Cardiac septum (tissue), 1 donor: ENCODE data around the gene MEF2C. TPM values are rescaled to one million over a fixed set of nuclear protein-coding genes. Genes with fewer than 3 reads are reported as not detected.

ENCODE experiments used
- DNase-seq: peaks from one replicate; pipeline ENCODE4 v3.0.0-alpha.2; 2020; ENCODE audit warnings: low spot score
- intact Hi-C: fragments of 100-400 bp; cut with DNase I; formaldehyde crosslinking; loops from one replicate; pipeline ENCODE4 v1.14.0; 2022
- total RNA-seq: library from RNA; stranded (reverse); fragmentation: NEBNext Ultra II Directional; extraction: Animal tissue kit (Norgen Biotek cat#: 25700); gene quantifications from one replicate; pipeline ENCODE4 v1.2.1, GENCODE V29; 2021
- donor health status: DM: no; HTN: no; CAD: no.

The MEF2C gene
- total RNA-seq, 1 donor from 2014 or later = 64.6 TPM

- intact Hi-C loops = no loop called here
- DNase-seq = no peak
Observed at GRCh38 chr5:88778736-88779135, 104.2 kb downstream of the MEF2C start.

- intact Hi-C loops = no loop called here
- no peak for DNase-seq
Observed at GRCh38 chr5:88776692-88777091, 106.3 kb downstream of the MEF2C start.

GRCh38 chr5:88772831-88773230 lies 110.2 kb downstream of the MEF2C start:
- intact Hi-C loops = no loop called here
- no peak for DNase-seq

- no peak for DNase-seq
- intact Hi-C loops = no loop called here
Observed at GRCh38 chr5:88772047-88772446, 110.9 kb downstream of the MEF2C start.

GRCh38 chr5:88770276-88771257 lies 112.4 kb downstream of the MEF2C start:
- no peak for DNase-seq
- intact Hi-C loops = no loop called here

- intact Hi-C loops = no loop called here
Observed at GRCh38 chr5:88769165-88769564, 113.8 kb downstream of the MEF2C start.

GRCh38 chr5:88768411-88768810 lies 114.6 kb downstream of the MEF2C start:
- DNase-seq = no peak
- intact Hi-C loops = no loop called here

More at GRCh38 chr5:88769165-88769564, 113.8 kb downstream of the MEF2C start:
- DNase-seq = no peak

GRCh38 chr5:88765798-88766197 lies 117.2 kb downstream of the MEF2C start:
- intact Hi-C loops = no loop called here
- DNase-seq = no peak

- intact Hi-C loops = no loop called here
- no peak for DNase-seq
Observed at GRCh38 chr5:88765171-88765570, 117.8 kb downstream of the MEF2C start.

GRCh38 chr5:88761939-88762338 lies 121.0 kb downstream of the MEF2C start:
- intact Hi-C loops = no loop called here
- DNase-seq = no peak

GRCh38 chr5:88761269-88761850 lies 121.6 kb downstream of the MEF2C start:
- DNase-seq = no peak
- intact Hi-C loops = no loop called here

GRCh38 chr5:88760527-88760926 lies 122.5 kb downstream of the MEF2C start:
- no peak for DNase-seq

GRCh38 chr5:88758591-88758990 lies 124.4 kb downstream of the MEF2C start:
- no peak for DNase-seq
- intact Hi-C loops = no loop called here

More at GRCh38 chr5:88760527-88760926, 122.5 kb downstream of the MEF2C start:
- intact Hi-C loops = no loop called here

GRCh38 chr5:88758184-88758583 lies 124.8 kb downstream of the MEF2C start:
- no peak for DNase-seq
- intact Hi-C loops = no loop called here

- intact Hi-C loops = no loop called here
Observed at GRCh38 chr5:88756953-88757352, 126.0 kb downstream of the MEF2C start.

GRCh38 chr5:88748666-88749065 lies 134.3 kb downstream of the MEF2C start:
- intact Hi-C loops = no loop called here
- DNase-seq = no peak

More at GRCh38 chr5:88756953-88757352, 126.0 kb downstream of the MEF2C start:
- no peak for DNase-seq

GRCh38 chr5:88746438-88746882 lies 136.5 kb downstream of the MEF2C start:
- intact Hi-C loops = no loop called here
- DNase-seq = no peak

- DNase-seq = no peak
- intact Hi-C loops = no loop called here
Observed at GRCh38 chr5:88745093-88745696, 137.8 kb downstream of the MEF2C start.

- intact Hi-C loops = no loop called here
- DNase-seq = no peak
Observed at GRCh38 chr5:88743231-88743834, 139.7 kb downstream of the MEF2C start.

- intact Hi-C loops = no loop called here
Observed at GRCh38 chr5:88741964-88742363, 141.0 kb downstream of the MEF2C start.

More at GRCh38 chr5:88741964-88742363, 141.0 kb downstream of the MEF2C start:
- no peak for DNase-seq
